Mesodermal cell (in vitro differentiated cells): Measurements from ENCODE around the gene INS.
"Not testable (repeated sequence)": the region's sequence is repeated elsewhere in the genome, so short reads cannot be mapped to it uniquely, and the experiment has no call there.

Source experiments
- H3K27ac ChIP-seq: 2 replicates; pipeline ENCODE4 v1.7.0; 2013; ENCODE audit warnings: mild to moderate bottlenecking, low read depth, low read length, moderate library complexity; ENCODE audit not compliant: severe bottlenecking
- H3K36me3 ChIP-seq: 2 replicates; pipeline ENCODE4 v1.7.1; 2013; ENCODE audit warnings: mild to moderate bottlenecking, low read length, moderate library complexity; ENCODE audit not compliant: control insufficient read depth, insufficient read depth
- H3K4me1 ChIP-seq: one replicate; pipeline ENCODE4 v1.7.1; 2013; ENCODE audit warnings: mild to moderate bottlenecking, low read length; ENCODE audit not compliant: insufficient read depth, control insufficient read depth, poor library complexity, severe bottlenecking
- H3K4me3 ChIP-seq: 2 replicates; pipeline ENCODE4 v1.7.0; 2013; ENCODE audit warnings: low read length, control low read depth, mild to moderate bottlenecking; ENCODE audit not compliant: insufficient read depth, poor library complexity, severe bottlenecking; ENCODE audit errors: extremely low read depth
- H3K9me3 ChIP-seq: 2 replicates; pipeline ENCODE4 v1.7.1; 2013; ENCODE audit warnings: mild to moderate bottlenecking, low read length, moderate library complexity; ENCODE audit not compliant: control insufficient read depth
- WGBS, 2 experiments: methylation state at CpG; one replicate each; pipeline ENCODE4 v1.1.5; 2013; ENCODE audit warnings: missing lambda C conversion rate in 2 of 2; ENCODE audit not compliant: insufficient coverage in 2 of 2; 5-methylcytosine and 5-hydroxymethylcytosine counted together

Gene INS

GRCh38 chr11:2197771-2198520, 36.9 kb upstream of the INS start:
- H3K9me3 ChIP-seq: no peaks in the 10 kb centered on the region
- no peaks in the 10 kb centered on the region for H3K36me3 ChIP-seq
- H3K4me3 ChIP-seq: no peak overlapping the region
- no peaks in the 10 kb centered on the region for H3K4me1 ChIP-seq
- no peak overlapping the region for H3K27ac ChIP-seq
- WGBS, 2 experiments: 91 to 93% methylated on average over 23 to 27 of the region's 28 CpGs

- H3K27ac ChIP-seq: no peak overlapping the region
- no peaks in the 10 kb centered on the region for H3K9me3 ChIP-seq
- H3K4me1 ChIP-seq: no peaks in the 10 kb centered on the region
- no peak overlapping the region for H3K4me3 ChIP-seq
- H3K36me3 ChIP-seq: no peaks in the 10 kb centered on the region
- WGBS, 2 experiments: 50 to 52% methylated on average over 14 to 19 of the region's 23 CpGs
These were observed 36.2 kb upstream of the INS start for GRCh38 chr11:2196970-2197770.

- no peaks in the 10 kb centered on the region for H3K36me3 ChIP-seq
- H3K4me3 ChIP-seq: no peak overlapping the region
- H3K4me1 ChIP-seq: no peaks in the 10 kb centered on the region
- H3K9me3 ChIP-seq: no peaks in the 10 kb centered on the region
- H3K27ac ChIP-seq: no peak overlapping the region
- WGBS, 2 experiments: 86 to 91% methylated on average over 3 to 7 of the region's 7 CpGs
These were observed 34.7 kb upstream of the INS start for GRCh38 chr11:2195756-2196088.

- Histone ChIP-seq H3K27ac (no peak overlapping the region), H3K4me1 (no peaks in the 10 kb centered on the region), H3K4me3 (no peak overlapping the region), H3K9me3 (no peaks in the 10 kb centered on the region), H3K36me3 (no peaks in the 10 kb centered on the region)
- WGBS, 2 experiments: 34 to 52% methylated on average over 17 to 20 of the region's 24 CpGs
These were observed 34.1 kb upstream of the INS start for GRCh38 chr11:2194877-2195755.

GRCh38 chr11:2193888-2194595, 33.0 kb upstream of the INS start:
- WGBS, 2 experiments: 71 to 88% methylated on average over 7 to 12 of the region's 20 CpGs
- not testable (repeated sequence) for H3K4me1 ChIP-seq, H3K27ac ChIP-seq

GRCh38 chr11:2193099-2193887, 32.3 kb upstream of the INS start:
- 86 to 94% methylated on average over 21 to 26 of the region's 26 CpGs for WGBS, 2 experiments
- H3K9me3 ChIP-seq: no peaks in the 10 kb centered on the region
- no peak overlapping the region for H3K27ac ChIP-seq
- H3K36me3 ChIP-seq: no peaks in the 10 kb centered on the region
- H3K4me3 ChIP-seq: no peak overlapping the region
- H3K4me1 ChIP-seq: no peaks in the 10 kb centered on the region

More at GRCh38 chr11:2193888-2194595, 33.0 kb upstream of the INS start:
- not testable (repeated sequence) for H3K9me3 ChIP-seq, H3K4me3 ChIP-seq, H3K36me3 ChIP-seq

- no peaks in the 10 kb centered on the region for H3K36me3 ChIP-seq
- no peaks in the 10 kb centered on the region for H3K9me3 ChIP-seq
- no peak overlapping the region for H3K27ac ChIP-seq
- no peak overlapping the region for H3K4me3 ChIP-seq
- WGBS, 2 experiments: 84 to 95% methylated on average over 9 of the region's 10 CpGs
- no peaks in the 10 kb centered on the region for H3K4me1 ChIP-seq
These were observed 31.4 kb upstream of the INS start for GRCh38 chr11:2192435-2192834.

- no peak overlapping the region for H3K4me3 ChIP-seq
- no peaks in the 10 kb centered on the region for H3K4me1 ChIP-seq
- H3K36me3 ChIP-seq: no peaks in the 10 kb centered on the region
- H3K9me3 ChIP-seq: no peaks in the 10 kb centered on the region
- no peak overlapping the region for H3K27ac ChIP-seq
- 79 to 90% methylated on average over 7 of the region's 7 CpGs for WGBS, 2 experiments
These were observed 30.9 kb upstream of the INS start for GRCh38 chr11:2191883-2192282.

- H3K27ac ChIP-seq: no peak overlapping the region
- no peak overlapping the region for H3K4me3 ChIP-seq
- no peaks in the 10 kb centered on the region for H3K36me3 ChIP-seq
- no peaks in the 10 kb centered on the region for H3K9me3 ChIP-seq
- no peaks in the 10 kb centered on the region for H3K4me1 ChIP-seq
- 80% methylated on average over 29 to 30 of the region's 30 CpGs for WGBS, 2 experiments
These were observed 29.9 kb upstream of the INS start for GRCh38 chr11:2190657-2191471.
